ENCODE measurements around the gene CYP11A1.

The CYP11A1 gene

GRCh38 chr15:74301583-74302361, 65.7 kb downstream of the CYP11A1 start:
- TF ChIP-seq CTCF (IDR thresholded peaks at IDR 0.05), result no peak

- TF ChIP-seq CTCF (IDR thresholded peaks at IDR 0.05), result no peak
Observed at GRCh38 chr15:74300057-74300795, 67.2 kb downstream of the CYP11A1 start.

- no peak for TF ChIP-seq CTCF (IDR thresholded peaks at IDR 0.05)
Observed at GRCh38 chr15:74297887-74298286, 69.6 kb downstream of the CYP11A1 start.

GRCh38 chr15:74295800-74296199, 71.6 kb downstream of the CYP11A1 start:
- no peak for TF ChIP-seq CTCF (IDR thresholded peaks at IDR 0.05)

- TF ChIP-seq CTCF (IDR thresholded peaks at IDR 0.05), result no peak
Observed at GRCh38 chr15:74294010-74294409, 73.4 kb downstream of the CYP11A1 start.

- no peak for TF ChIP-seq CTCF (IDR thresholded peaks at IDR 0.05)
Observed at GRCh38 chr15:74293021-74293810, 74.2 kb downstream of the CYP11A1 start.
